Posterior cingulate gyrus (tissue), 11 donors: ENCODE measurements around the gene NT5C3A.
"Not testable (repeated sequence)": the region's sequence is repeated elsewhere in the genome, so short reads cannot be mapped to it uniquely, and the experiment has no call there.

Experiments used
- DNase-seq, 10 donors: peaks; one replicate each; pipeline versions ENCODE4 v3.0.0 to v3.0.0-alpha.2; 2020 to 2021; ENCODE audit warnings: mixed read lengths in 3 of 10
- intact Hi-C: fragments of 100-400 bp; cut with DNase I; formaldehyde crosslinking; loops from one replicate; pipeline ENCODE4 v1.15.1; 2023

NT5C3A gene

GRCh38 chr7:33062023-33062781 lies at the start of gene NT5C3A:
TSS of gene NT5C3A (minus strand) at chr7:33062776. CDS start at chr7:33062705, 71 bp downstream.
- peak in 9 of 10 donors; percentile 11 to 91 (median 37) for DNase-seq
- intact Hi-C loops, result loop anchor here (2.0 to 5.0 kb wide), 5 partner anchors 49 to 565 kb away; partner anchors contain the start of genes AVL9, FKBP9 and KBTBD2

- intact Hi-C loops, result loop anchor here (2.0 kb wide), 1 partner anchor 49 kb away; the partner anchor contains the start of gene NT5C3A
Measured at GRCh38 chr7:33111614-33112013, 49.0 kb upstream of the NT5C3A start.

GRCh38 chr7:33109758-33110238 lies 47.2 kb upstream of the NT5C3A start:
- intact Hi-C loops, result loop anchor here (2.0 to 5.0 kb wide), 3 partner anchors 19 to 342 kb away; partner anchors contain the start of genes BBS9 and NT5C3A

More at GRCh38 chr7:33111614-33112013, 49.0 kb upstream of the NT5C3A start:
- no peak for DNase-seq

GRCh38 chr7:33109005-33109757 lies 46.6 kb upstream of the NT5C3A start, which contains the start of gene RP9:
TSS of gene RP9 (minus strand) at chr7:33109404. CDS start at chr7:33109372, 32 bp downstream.
- intact Hi-C loops, result loop anchor here (2.0 to 5.0 kb wide), 2 partner anchors 20 to 342 kb away; partner anchors contain the start of gene BBS9
- peak; percentile 40 to 95 (median 63) for DNase-seq

More at GRCh38 chr7:33109758-33110238, 47.2 kb upstream of the NT5C3A start:
- DNase-seq, result peak in 2 of 10 donors; percentile 19 to 22

GRCh38 chr7:33108554-33109004 lies 46.0 kb upstream of the NT5C3A start:
- intact Hi-C loops, result loop anchor here (2.0 to 5.0 kb wide), 2 partner anchors 20 to 341 kb away; partner anchors contain the start of gene BBS9
- DNase-seq, result no peak

- intact Hi-C loops, result loop anchor here (2.0 to 5.0 kb wide), 2 partner anchors 21 to 340 kb away; partner anchors contain the start of gene BBS9
- DNase-seq, result peak in 3 of 10 donors; percentile 23 to 46 (median 27)
Measured at GRCh38 chr7:33107136-33108066, 44.8 kb upstream of the NT5C3A start.

GRCh38 chr7:33101906-33102305 lies 39.3 kb upstream of the NT5C3A start:
- intact Hi-C loops, result no loop called here
- DNase-seq, result no peak

- no peak for DNase-seq
- intact Hi-C loops, result no loop called here
Measured at GRCh38 chr7:33100770-33101169, 38.2 kb upstream of the NT5C3A start.

- intact Hi-C loops, result no loop called here
- no peak for DNase-seq
Measured at GRCh38 chr7:33099154-33099940, 36.8 kb upstream of the NT5C3A start.

- DNase-seq, intact Hi-C loops: not testable (repeated sequence)
Measured at GRCh38 chr7:33094745-33095275, 32.2 kb upstream of the NT5C3A start.

- no peak for DNase-seq
- intact Hi-C loops, result no loop called here
Measured at GRCh38 chr7:33093266-33093665, 30.7 kb upstream of the NT5C3A start.

- DNase-seq, result no peak
- intact Hi-C loops, result no loop called here
Measured at GRCh38 chr7:33091641-33092191, 29.1 kb upstream of the NT5C3A start.

- intact Hi-C loops, result no loop called here
- no peak for DNase-seq
Measured at GRCh38 chr7:33091111-33091531, 28.5 kb upstream of the NT5C3A start.

- intact Hi-C loops, result no loop called here
- DNase-seq, result no peak
Measured at GRCh38 chr7:33089142-33089541, 26.6 kb upstream of the NT5C3A start.

GRCh38 chr7:33087858-33088257 lies 25.3 kb upstream of the NT5C3A start:
- intact Hi-C loops, result no loop called here
- DNase-seq, result no peak

- no peak for DNase-seq
- intact Hi-C loops, result no loop called here
Measured at GRCh38 chr7:33087356-33087755, 24.8 kb upstream of the NT5C3A start.

- intact Hi-C loops, result no loop called here
- no peak for DNase-seq
Measured at GRCh38 chr7:33079763-33080690, 17.5 kb upstream of the NT5C3A start.
